ENCODE results near the gene IDH3B.

The IDH3B gene

DNA sequence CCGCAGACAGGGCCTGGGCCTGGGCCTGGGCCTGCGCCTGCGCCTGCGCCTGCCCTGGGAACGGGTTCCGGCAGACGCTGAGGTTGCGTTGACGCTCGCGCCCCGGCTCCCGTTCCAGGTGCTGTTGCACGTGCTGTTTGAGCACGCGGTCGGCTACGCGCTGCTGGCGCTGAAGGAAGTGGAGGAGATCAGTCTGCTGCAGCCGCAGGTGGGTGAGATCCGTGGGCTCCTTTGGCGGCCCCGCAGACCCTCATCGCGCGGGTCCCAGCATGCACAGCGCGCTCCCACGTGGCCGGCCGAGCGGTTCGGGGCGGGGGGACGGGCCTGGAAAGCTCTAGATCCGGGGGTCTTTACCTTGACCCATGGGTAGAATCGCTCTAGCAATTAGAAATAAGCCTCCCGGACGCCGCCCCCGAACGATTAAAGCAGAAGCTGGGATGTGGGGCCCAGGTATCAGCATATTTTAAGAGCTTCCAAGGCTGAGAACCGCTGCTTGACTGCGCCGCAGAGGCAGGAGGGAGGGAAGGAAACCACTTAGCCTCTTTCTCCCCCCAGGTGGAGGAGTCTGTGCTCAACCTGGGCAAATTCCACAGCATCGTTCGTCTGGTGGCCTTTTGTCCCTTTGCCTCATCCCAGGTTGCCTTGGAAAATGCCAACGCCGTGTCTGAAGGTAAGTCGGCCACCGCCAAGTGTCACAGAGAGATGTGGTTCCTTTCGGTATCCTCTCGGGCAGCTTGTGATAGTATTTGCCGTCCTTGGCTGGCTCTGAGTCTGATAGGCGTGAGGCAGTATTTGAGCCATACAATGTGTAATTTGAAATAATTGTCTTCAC, 11.1 kb downstream of the IDH3B start:
- peak; percentile 22 for DNase-seq (ENCODE audit: low read depth, low spot score)
- in situ Hi-C loops (cut with HindIII; ENCODE audit: low sequenced_read_pairs) = no loop called here
- TF ChIP-seq, protein P1, sequence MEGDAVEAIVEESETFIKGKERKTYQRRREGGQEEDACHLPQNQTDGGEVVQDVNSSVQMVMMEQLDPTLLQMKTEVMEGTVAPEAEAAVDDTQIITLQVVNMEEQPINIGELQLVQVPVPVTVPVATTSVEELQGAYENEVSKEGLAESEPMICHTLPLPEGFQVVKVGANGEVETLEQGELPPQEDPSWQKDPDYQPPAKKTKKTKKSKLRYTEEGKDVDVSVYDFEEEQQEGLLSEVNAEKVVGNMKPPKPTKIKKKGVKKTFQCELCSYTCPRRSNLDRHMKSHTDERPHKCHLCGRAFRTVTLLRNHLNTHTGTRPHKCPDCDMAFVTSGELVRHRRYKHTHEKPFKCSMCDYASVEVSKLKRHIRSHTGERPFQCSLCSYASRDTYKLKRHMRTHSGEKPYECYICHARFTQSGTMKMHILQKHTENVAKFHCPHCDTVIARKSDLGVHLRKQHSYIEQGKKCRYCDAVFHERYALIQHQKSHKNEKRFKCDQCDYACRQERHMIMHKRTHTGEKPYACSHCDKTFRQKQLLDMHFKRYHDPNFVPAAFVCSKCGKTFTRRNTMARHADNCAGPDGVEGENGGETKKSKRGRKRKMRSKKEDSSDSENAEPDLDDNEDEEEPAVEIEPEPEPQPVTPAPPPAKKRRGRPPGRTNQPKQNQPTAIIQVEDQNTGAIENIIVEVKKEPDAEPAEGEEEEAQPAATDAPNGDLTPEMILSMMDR (IDR thresholded peaks at IDR 0.05; ENCODE audit: low read depth, low read length) = no peak
- H3K4me3 ChIP-seq (ENCODE audit: low read depth, low read length) = peak overlapping the region; percentile 98

DNA sequence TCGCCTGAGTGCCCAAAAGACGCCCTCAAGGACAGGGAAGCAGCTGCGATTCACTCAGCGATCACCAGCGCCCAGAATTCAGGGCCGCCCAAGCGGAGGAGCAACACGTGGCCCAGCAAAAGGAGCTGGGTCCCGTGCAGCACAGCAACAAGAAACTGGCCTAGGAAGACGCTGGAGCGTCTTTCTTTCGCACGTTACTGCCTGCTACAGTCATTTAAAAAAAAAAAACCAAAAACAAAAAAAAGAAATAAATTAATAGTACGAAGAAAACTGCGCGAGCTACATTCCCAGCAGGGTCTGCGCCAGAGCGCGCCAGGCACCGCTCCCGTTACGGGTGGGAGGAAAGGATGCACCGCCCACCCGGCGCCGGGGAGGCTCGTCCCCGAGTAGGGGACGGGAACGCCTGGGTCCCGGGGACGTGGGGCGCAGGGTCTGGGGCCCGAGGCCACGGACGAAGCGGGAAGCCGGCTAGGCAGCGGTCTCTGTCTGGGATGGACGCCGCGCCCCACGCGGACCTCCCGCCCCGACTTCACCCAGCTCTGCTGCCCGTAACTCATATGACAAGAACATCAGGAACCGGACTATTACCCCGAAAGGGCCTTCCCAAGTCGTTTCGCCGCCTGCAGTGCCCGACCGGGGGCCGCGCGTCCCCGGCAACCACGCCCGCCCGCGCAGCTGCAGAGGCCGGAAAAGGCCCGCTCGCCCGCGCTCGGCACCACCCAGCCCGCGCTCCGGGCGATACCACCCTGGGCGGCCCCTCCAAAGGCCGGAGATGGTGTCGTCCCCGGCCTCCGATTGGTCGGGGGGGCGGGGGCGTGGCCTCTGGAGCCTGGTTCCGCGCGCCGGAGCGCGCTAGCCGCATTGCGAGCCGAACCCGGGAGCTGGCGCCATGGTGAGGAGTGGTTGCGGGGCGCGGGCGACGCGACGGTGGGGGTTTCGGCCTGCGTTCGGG, 12.0 kb downstream of the IDH3B start, which contains the start of gene NOP56:
Gene NOP56 (plus strand): TSS at position 861 of the 952 bp plus-strand sequence. CDS start 29 bp downstream, at position 890.
- peak; percentile 92 for DNase-seq (ENCODE audit: low read depth, low spot score)
- H3K4me3 ChIP-seq (ENCODE audit: low read depth, low read length) = peak within 1 kb of the TSS; percentile 98
- TF ChIP-seq, protein P1 (IDR thresholded peaks at IDR 0.05; ENCODE audit: low read depth, low read length) = no peak
- in situ Hi-C loops (cut with HindIII; ENCODE audit: low sequenced_read_pairs) = no loop called here

DNA sequence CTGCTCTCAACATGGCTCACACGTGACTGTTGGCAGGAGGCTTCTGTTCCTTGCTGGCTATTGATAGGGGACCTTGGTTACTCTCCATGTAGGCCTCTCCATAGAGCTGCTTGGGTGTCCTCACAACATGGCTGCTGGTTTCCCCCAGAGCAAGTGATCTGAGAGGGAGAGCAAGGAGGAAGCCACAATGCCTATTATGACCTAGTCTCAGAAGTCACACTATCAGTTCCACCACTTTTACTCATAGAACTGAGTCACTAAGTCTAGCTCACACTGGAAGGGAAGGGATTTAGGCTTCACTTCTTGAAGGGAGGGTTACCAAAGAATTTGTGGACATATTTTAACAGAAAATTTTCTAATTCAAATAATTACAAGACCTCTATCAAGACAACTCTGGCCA, 20.3 kb downstream of the IDH3B start:
- TF ChIP-seq, protein P1 (IDR thresholded peaks at IDR 0.05; ENCODE audit: low read depth, low read length) = no peak
- in situ Hi-C loops (cut with HindIII; ENCODE audit: low sequenced_read_pairs) = no loop called here
- no peak for DNase-seq (ENCODE audit: low read depth, low spot score)
- H3K4me3 ChIP-seq (ENCODE audit: low read depth, low read length) = no peak overlapping the region

DNA sequence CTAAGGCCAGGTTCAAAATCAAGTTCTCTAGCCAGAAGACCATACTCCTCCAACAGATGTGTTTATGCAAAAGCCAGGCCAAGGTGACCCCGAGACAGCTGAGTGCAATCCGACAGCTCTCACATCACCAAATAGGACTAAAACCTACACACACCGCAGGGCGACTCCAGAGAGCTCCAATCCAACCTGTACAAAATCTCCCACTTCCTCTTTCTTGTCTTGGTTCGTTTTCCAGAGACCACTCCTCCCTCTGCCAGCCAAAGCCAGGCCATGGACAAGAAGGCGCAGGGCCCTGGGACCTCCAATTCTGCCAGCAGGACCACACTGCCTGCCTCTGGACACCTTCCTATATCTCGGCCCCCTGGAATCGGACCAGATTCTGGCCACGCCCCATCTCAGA, 23.1 kb downstream of the IDH3B start:
- in situ Hi-C loops (cut with HindIII; ENCODE audit: low sequenced_read_pairs) = no loop called here
- no peak overlapping the region for H3K4me3 ChIP-seq (ENCODE audit: low read depth, low read length)
- DNase-seq (ENCODE audit: low read depth, low spot score) = no peak
- TF ChIP-seq, protein P1 (IDR thresholded peaks at IDR 0.05; ENCODE audit: low read depth, low read length) = no peak

DNA sequence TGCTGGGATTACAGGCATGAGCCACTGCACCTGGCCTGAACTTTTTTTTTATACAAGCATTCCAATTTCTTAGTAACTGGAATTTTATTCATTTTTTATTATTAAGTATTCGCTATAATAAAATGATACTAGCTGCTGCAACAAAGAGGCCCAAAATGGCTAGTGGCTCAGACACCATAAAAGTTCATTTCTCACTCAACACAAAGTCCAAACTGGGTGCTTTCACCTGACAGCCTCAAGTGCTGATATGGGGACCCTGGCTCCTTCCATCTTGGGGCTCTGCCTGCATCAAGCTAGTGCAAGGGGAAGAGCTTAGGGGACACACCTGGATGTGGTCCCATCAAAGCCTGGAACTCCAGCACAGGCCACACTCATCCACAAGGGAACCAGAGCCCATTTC, 23.8 kb downstream of the IDH3B start:
- TF ChIP-seq, protein P1 (IDR thresholded peaks at IDR 0.05; ENCODE audit: low read depth, low read length) = no peak
- H3K4me3 ChIP-seq (ENCODE audit: low read depth, low read length) = no peak overlapping the region
- DNase-seq (ENCODE audit: low read depth, low spot score) = no peak
- in situ Hi-C loops (cut with HindIII; ENCODE audit: low sequenced_read_pairs) = no loop called here

DNA sequence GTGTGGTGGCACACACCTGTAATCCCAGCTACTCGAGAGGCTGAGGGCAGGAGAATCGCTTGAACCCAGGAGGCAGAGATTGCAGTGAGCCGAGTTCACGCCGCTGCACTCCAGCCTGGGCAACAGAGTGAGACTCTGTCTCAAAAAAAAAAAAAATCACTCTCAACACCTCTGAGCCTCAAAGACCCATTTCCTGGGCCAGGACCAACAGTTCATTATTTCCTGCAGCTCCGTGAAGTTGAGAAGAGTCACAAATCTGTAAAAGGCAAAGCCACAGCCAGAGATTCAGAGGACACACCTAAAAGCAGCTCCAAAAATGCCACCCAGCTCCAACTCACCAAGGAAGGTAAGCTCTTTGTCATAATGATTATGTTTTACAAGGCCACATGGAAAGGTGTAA, 26.8 kb downstream of the IDH3B start:
- TF ChIP-seq, protein P1 (IDR thresholded peaks at IDR 0.05; ENCODE audit: low read depth, low read length) = no peak
- in situ Hi-C loops (cut with HindIII; ENCODE audit: low sequenced_read_pairs) = no loop called here
- no peak for DNase-seq (ENCODE audit: low read depth, low spot score)
- no peak overlapping the region for H3K4me3 ChIP-seq (ENCODE audit: low read depth, low read length)
